GM18498 (cell line): ENCODE data around the gene GAK.

Source experiments
- ATAC-seq: cut with Tn5 transposase; IDR thresholded peaks from one replicate; pipeline ENCODE4 v1.9.1; 2021; ENCODE audit warnings: mild to moderate bottlenecking, moderate library complexity; ENCODE audit not compliant: unreplicated experiment

The GAK gene

DNA sequence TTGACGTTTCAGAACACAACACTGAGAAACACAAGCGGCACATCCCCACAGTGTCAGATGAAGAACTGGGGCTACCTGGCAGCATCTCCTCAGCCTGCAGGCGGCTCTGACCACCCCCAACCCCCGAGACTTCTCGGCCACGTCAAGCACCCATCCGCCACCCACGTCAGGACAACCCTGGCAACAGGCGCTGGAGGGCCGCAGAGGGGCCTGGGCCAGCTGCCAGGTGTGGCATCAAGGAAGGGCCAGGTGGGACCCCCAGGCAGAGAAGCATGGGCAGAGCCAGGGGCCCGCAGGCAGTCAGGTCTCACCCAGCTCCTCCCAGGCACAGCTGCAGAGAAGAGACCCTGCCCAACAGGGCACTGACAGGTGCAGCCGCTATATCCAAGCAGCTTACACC lies 22.3 kb downstream of the GAK start:
- no peak for ATAC-seq

DNA sequence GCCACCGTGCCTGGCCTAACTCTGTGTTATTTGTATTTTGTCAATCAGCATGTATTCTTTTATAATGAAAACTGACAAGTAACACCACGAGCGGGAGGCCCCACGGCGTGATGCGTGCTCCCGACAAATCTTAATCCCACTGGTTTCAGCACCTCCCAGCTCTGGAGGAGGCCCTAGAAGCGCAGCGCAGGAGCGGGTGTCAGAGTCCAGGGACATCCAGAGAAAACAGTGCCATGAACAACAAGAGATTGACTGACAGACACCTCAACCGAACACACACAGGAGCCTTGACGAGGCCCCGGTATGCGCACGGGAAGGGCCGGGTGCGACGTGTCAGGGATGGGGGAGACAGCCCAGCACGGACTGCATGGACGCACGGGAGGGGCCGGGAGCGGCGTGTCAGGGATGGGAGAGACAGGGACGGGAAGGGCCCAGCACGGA lies 23.0 kb downstream of the GAK start:
- no peak for ATAC-seq

DNA sequence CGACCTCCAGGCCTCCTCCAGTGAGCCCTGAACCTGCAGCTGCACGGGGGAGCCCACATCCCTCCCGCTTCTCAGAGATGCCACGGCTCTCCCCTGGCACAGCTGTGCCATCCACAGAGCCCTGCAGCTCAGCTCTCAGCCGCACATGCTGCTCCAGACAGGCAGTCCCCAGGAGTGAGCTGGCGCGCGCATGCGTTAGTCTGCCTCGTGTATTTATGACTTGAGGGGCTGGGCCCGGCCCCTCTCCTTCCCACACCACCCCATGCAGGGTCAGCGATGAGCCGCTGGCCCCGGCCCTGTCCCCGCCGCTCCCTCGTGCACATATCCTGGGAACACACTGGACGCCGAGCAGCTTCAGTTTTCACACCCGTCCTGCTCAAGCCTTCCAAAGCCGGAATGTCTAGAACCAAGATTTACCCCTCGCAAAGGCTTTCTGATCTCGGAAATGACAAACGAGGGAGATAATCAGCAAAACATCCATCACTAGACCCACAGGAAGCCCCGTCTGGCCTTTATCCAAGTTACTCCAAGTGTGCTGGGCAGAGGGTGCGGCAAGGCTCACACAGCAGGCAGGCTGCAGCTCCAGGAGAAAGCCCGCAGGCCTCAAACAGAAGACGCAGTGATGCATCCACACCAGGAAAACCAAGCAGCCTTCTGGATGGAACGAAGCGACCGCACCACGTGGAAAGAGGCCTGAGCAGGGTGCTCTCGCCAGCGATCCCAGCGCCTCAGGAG lies 24.3 kb downstream of the GAK start:
- no peak for ATAC-seq

GRCh38 chr4:907103-907400 lies 25.1 kb downstream of the GAK start:
- ATAC-seq = no peak

- ATAC-seq = no peak
These were observed 25.6 kb downstream of the GAK start for GRCh38 chr4:906339-907102.

DNA sequence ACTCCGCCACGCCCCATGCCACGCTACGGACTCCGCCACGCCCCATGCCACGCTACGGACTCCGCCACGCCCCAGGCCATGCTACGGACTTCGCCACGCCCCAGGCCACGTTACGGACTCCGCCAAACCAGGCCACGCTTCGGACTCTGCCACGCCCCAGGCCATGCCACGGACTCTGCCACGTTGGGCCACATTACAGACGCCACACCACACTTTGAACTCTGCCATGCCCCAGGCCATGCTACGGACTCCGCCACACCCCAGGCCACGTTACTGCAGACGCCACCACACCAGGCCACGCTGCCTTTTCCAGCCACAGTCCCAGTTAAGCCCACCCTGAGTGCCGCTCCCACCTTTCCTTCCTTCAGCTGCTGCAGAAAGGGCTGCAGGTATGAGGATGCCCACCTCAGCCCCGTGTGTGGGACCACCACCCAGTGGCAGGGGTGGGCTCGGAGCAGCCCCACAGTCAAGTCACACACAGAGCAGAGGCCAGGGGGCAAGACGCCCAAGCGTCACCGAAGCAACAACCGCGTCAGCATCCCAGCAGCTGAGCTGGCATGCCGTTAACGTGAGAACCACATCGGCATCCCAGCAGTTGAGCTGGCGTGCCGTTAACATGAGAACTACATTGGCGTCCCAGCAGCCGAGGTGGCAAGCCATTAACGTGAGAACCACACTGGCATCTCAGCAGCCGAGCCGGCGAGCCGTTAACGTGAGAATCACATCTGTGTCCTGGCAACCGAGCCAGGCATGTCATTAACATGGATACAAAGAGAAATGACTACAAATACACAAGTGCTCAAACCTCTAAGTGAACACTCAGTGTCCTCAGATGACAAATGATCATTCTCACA lies 26.4 kb downstream of the GAK start:
- no peak for ATAC-seq

DNA sequence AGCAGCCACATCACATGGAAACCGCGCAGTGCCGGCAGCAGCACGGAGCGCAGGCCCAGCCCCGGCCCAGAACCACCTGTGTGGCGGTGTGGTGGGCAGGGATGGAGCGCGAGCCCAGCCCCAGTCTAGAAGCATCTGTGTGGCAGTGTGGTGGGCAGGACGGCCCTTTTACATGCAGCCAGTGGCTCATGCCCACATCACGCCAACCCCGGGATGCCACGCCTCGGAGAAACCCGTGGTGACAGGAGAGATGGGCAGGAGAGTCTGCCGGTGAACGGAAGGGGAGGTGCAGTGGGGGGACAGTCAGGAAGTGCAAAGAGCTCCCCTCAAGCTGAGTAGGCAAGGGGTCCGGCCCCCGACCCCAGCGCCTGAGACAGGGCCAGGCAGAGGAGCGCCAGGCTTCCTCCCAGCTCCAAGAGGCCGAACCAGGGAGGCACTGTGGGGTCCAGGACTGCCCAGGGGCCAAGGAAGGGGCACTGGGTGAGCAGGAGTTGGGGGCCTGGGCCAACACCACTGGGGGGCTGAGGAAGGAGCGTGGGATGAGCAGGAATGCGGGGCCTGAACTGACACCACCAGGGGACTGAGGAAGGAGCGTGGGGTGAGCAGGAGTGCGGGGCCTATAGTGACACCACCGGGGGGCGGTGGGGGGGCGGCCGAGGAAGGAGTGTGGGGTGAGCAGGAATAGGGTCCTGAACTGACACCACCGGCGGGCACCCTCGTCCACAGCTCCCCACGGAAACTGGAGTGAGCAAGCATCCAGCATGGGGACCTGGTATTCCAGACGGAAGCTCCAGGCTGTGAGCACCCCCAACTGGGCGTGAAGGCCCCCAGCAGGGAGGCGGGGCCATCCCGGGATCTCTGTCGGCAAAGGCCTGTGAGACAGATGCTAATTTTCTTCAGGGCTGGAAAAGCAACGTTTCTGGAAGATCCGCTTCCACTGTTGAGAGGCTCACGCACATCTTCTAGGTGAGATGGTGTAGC lies 28.8 kb downstream of the GAK start:
- ATAC-seq = no peak

- no peak for ATAC-seq
These were observed 30.8 kb downstream of the GAK start for GRCh38 chr4:901192-901910.

DNA sequence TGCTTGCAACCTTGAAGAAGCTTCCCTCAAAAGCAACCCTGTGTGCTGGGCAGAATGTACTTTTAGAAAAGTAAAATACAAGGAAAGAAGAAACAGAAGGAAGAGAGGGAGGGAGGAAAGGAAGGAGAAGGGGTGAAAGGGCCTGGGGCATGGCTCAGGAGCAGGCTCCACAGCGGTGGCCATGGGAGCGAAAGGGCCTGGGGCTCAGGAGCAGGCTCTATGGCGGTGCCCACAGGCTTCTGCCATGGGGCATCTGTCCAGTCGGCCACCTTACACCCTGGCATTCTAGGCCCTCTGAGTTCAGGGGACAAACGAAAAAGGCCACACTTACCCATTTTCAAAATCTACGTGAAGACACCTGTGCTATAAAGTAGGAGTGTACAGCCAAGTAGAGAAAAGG lies 31.4 kb downstream of the GAK start:
- ATAC-seq = no peak

DNA sequence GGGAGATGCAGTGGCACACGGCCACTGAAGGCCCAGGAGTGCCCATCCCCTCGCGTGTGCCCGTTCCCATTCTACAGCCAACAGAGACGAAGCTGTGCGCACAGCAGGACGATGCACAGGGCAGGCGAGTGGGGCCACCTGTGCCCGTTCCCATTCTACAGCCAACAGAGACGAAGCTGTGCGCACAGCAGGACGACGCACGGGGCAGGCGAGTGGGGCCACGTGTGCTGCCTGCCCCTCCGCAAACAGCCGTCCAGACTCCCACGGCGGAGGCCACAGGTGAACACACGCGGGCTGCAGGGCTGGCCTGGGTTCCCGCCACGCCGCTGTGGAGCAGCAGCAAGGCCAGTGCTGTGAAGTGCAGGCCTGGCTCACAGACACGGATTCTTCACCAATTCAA lies 32.0 kb downstream of the GAK start:
- ATAC-seq = no peak

DNA sequence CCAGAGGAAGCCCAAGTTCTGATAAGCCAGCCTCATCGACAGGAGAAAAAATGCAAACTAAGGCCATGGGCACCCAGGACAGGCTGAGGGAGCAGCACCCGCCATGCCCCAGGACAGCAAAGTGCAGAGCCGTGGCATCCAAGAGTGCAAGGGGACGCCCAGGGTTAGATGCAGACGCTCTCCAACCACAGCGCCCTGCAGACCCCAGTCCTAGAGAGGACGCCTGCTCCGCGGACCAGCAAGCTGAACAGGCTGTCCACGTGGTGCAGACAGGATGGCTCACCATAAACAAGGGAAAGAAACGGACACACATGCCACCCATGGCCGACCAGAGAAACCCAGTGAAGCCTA lies 32.6 kb downstream of the GAK start:
- no peak for ATAC-seq

GRCh38 chr4:898869-899555 lies 33.1 kb downstream of the GAK start:
- no peak for ATAC-seq

DNA sequence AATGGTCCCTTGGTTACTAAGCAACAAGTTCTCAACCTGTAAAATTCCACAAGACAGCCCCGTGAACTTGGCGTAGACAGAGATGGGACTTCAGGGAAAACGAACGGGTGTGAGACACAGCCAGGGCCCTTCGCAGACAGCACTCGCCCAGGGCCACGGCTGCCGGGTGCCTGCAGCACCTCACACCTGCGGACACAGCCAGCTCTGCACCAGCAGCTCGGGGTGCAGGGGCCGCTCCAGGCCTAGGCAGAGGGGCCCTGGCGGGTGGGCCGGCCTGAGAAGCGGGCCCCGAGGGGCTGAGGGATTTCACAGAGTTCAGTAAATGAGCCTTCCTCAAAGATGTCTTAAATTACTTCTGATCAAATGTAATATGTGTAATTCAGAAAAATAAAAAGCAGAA lies 34.0 kb downstream of the GAK start:
- ATAC-seq = no peak

DNA sequence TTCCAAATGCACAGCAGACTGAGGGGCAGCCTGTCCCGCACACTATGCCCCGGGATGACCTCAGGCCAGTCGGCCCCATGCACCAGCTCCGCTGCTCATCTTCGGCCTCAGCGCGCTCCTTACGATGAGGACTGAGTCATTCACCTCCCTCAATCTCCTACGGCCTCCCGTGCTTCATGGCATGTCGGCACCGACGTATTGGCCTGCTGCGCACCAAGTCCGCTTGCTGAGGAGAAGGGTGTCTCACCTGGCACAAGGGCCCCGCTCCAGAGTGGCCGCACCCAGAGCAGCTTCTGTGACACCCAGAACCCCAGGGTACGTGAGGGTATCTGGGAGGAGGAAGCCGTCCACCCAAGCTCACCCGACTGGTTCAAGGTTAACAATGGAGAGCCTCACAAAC lies 35.5 kb downstream of the GAK start:
- no peak for ATAC-seq

DNA sequence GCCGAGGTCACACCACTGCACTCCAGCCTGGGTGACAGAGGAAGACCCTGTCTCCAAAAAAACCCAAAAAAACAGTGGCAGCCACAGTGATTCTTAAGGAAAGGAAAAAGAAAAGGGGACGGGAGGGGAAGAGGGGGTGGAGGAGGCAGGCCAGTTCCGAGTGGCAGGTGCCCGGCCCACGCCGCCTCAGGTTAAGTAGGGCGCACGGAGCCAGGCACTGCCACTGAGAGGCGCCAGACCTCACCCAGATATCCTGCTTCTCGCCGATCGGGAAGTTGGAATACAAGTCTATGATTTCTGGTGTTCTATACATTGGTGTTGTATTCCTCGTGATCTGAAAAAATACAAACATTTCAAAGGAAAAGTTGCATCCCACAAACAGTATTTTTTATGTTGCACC lies 35.9 kb downstream of the GAK start:
- no peak for ATAC-seq

DNA sequence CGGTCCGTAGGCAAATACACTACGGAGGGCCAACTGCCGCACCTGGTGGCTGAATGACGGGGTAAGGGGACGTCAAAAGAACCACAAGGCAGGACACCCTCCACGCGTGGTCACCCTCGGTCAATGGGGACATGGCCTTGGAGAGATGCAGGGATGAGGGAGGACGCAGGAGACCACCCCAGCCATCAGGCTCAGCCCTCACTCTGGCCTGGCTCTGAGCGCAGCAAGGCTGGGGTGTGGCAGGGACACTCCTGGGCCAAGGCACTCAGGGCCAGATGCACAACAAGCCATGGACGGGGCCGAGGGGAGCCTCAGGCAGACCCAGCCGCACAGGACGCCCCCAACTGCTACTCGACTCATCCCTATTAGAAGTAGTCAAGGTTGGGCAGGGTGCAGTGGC lies 36.5 kb downstream of the GAK start:
- no peak for ATAC-seq

DNA sequence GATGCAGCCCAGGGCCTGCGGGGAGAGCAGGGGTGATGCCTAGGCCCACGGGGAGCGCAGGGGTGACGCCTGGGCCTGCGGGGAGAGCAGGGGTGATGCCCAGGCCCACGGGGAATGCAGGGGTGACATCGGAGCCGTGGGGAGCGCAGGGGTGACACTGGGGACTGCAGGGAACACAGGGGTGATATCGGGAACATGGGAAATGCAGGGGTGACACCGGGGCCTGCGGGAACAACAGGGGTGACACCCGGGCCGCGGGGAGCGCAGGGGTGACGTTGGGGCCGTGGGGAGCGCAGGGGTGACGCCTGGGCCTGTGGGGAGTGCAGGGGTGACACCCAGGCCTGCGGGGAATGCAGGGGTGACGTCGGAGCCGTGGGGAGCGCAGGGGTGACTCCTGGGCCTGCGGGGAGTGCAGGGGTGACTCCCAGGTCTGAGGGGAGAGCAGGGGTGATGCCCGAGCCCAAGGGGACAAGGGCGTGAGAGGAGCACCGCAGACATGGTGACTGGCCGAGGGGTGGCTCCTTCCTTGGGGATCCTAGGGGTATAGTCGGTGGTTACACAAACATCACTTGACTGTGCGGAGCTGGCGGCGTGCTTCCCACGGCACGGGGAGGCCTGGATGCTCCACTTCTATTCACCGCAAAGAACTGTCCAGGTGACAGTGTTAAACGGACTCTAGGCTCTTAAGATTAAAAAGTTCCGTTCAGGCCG lies 38.0 kb downstream of the GAK start:
- ATAC-seq = no peak

DNA sequence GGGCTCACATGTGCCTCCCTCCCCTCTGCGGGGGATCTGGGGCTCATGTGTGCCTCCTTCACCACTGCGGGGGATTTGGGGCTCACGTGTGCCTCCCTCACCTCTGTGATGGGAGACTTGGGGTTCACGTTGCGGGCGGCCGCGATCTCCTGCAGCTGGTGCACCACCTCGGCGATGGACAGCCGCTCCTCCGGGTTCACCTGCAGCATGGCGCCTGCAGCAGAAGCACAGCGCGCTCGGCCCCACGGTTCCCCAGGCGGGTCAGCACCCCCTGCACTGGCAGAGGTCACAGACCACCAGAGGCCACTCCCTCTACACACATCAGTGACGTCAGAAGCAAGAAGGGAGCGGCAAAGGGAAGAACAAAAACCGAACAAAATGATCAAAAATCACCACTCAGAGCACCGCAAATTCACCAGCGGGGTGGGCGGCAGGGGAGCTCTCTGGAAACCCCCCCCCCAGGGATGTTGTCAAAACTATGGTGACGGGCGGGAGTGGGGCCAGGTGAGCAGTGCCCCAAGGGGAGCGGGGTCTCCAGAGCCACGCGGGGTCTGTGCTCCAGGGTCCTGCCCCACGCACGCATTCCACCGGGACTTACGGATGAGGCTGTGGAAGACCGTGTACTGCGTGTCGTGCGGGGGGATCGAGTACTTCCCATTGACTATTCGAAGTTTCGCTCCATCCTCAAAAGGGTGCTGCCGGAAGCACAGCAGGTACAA lies 38.7 kb downstream of the GAK start:
- no peak for ATAC-seq
